Measurements from ENCODE around the gene RRBP1.
"Not testable (repeated sequence)": the region's sequence is repeated elsewhere in the genome, so short reads cannot be mapped to it uniquely, and the experiment has no call there.

RRBP1 gene

DNA sequence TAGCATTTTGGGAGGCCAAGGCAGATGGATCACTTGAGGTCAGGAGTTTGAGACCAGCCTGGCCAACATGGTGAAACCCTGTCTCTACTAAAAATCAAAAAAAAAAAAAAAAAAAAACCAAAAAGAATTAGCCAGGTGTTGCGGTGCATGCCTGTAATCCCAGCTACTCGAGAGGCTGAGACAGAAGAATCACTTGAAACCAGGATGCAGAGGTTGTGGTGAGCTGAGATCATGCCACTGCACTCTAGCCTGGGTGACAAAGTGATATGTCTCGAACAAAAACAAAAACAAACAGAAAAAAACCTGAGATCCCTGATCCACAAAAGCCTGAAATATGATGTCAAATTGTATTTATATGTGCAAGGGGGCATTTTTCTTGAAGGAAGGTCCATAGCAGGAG, 25.9 kb upstream of the RRBP1 start:
- DNase-seq, result not testable (repeated sequence)

DNA sequence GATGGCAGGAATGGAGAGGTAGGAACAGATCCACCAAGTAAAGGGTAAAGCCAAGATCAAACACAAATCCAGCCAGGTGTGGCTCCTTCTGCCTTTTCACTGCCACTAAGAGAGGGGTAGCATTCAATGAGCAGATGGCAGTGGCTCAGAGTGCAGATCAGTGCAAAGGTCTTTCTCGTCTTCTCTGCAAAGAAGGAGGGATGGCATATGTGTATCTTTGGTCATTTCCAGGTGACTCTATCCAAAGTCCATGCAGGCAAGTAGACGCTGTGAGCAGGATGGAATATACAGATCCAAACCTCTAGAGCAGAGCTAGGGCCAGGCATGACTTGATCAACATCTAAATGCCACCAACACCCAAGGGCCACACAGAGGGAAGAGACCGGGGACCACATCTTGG, 24.6 kb upstream of the RRBP1 start:
- no peak for DNase-seq

DNA sequence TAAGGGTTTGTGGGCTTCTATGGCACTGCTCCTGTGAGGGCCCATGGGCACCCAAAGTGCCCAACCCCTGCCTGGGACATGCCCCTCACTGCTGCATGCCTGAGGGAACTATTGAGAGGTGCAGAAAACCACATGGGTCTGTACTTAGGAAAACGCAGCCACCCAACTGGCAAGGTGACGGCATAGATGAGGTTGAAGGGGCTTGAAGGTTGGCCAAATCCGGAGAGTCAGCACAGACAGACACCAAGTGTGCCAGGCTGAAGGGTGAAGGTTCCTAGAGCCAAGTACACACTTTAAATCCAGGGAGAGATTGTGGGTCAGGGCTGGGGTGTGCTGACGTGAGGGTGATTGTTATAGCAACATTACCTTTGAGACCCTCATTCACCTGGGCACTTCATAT, 23.9 kb upstream of the RRBP1 start:
- no peak for DNase-seq

DNA sequence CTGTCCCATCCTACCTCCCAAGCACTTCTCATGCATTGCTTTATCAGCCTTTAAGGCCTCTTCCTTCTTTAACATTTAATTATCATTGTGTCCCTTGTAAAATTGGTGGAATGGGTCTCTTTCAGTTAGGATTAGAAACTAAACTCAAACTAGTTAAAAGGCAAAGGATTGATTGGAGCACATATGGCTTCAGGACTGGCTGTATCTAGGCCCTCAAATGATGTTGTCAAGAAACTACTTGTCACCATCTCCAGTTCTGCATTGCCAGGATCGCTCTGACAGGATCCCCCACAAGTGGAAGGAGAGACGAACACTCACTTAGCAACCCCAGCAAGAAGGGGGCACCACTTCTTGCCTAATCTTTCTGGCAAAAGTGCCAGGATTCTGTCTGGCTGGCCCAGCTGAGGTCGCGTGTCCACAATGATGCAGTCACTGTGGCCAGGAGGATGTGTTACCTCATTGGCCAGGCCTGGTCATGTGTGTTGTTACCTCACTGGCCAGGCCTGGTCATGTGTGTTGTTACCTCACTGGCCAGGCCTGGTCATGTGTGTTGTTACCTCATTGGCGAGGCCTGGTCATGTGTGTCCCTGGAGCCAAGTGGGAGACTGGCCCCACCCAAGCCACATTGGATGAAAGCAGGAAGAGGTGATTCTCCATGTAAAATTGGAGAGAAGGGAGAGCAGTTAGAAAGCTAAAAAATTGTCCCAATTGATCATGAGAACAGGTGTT, 22.7 kb upstream of the RRBP1 start:
- DNase-seq, result no peak

DNA sequence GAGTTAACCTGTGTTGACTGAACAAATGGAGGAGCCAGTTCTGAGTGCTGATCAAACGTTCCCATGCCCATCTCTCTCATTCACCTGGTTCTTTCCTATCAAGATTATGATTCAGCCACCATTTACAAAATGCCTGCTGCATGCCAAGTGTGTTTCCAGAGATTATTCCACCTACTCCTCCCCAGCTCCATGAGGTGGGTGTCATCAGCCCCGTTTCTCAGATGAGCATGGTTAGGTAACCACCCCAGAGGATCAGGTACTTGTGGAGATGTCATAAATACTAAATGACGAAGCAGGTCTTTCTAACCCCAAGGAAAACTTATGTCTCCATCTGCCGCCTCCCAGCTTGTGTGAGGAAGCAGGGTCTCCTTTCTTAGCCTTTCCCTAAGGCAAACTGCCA, 19.8 kb upstream of the RRBP1 start:
- DNase-seq, result no peak

DNA sequence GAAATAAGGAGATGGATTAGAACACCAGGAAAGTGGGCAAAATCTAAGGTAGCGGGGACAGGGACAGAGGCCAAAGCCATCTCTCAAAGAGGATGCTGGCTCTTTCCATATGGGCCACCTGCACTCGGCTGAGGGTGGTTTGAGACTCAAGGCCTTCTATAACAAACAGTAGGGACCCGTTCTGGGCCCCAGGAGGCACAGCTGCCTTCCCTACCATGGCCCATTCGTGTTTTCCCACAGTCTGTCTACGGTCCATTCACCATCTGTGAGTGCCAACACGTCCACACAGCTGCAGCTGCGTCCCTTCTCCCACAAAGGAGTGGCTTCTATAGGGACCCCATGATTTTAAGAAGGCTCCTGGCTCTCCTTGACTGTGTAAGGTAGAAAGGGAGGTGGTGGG, 18.6 kb upstream of the RRBP1 start:
- DNase-seq, result no peak

DNA sequence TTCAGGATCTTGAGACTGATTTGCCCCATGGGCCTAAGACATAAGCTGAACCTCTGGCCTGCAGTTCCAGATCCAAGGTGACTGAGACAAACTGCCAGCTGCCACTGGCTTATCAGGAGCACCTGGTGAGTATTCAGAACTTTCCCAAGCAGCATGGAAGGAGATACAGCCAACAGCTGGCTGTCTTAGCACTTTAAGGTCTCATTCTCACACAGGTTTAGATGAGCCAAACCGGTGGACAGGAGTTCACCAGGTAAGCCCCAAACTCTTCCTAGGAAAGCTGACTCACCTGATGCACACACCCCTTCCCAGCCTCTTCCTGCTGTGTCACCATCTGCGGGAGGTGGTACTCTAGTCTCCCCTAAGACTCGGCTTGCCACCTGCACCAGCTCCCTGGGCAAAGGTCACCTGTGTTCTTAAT, 17.9 kb upstream of the RRBP1 start, which contains the start of gene BANF2:
Gene BANF2, plus strand, starts transcription at position 36 of the 421 bp plus-strand sequence. CDS start 25,060 bp downstream, outside the sequence.
- no peak for DNase-seq

DNA sequence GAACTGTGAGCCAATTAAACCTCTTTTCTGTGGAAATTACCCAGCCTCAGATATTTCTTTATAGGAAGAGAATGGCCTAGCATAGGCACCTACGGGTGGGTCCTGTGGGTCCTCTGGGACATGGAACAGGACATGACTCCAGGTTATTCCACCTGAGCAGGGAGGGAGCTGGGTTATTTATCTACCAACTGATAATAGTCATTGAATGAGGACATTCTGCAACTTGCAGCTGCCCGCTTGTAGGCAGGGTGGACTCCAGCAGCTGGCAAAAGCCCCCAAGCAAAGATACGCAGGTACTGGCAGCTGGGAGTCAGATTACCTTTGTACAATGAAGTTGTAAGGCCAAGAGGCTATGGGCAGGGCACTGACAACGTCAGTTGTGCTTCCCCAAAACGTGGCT, 16.3 kb upstream of the RRBP1 start:
- DNase-seq, result no peak

DNA sequence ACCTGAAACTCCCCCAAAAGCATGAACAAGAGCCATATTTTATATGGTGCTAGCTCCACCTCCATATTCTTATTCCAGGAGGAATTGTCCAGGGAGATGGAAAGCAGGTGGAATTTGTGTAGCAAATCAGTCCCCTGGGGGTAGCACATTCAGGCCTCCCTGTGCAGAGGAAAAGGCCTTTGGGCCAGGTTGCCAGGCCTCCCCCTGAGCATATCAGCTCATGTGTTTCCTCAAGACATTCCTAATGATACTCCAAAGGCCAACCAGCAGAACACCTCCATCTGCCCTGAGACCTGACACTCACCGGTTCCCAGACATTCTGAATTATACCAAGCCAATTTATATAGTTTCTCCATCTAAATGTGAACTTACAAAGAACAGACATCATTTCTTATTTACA, 15.1 kb upstream of the RRBP1 start:
- no peak for DNase-seq

DNA sequence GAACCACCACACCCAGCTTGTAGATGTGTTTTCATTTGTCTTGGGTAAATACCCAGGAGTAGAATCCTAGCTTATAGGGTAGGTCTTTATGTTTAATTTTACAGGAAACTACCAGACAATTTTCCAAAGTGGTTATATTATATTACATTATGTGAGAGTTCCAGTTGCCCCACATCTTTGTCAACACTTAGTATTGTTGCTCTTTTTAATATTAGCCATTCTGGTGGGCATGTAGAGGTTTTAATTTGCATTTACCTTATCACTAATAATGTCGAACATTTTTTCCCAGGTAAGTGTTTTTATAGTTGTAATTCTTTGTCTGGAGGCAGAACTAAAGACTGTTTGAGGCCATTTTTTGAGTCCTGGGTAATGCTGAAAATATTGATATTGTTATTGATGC, 14.2 kb upstream of the RRBP1 start:
- DNase-seq, result no peak

DNA sequence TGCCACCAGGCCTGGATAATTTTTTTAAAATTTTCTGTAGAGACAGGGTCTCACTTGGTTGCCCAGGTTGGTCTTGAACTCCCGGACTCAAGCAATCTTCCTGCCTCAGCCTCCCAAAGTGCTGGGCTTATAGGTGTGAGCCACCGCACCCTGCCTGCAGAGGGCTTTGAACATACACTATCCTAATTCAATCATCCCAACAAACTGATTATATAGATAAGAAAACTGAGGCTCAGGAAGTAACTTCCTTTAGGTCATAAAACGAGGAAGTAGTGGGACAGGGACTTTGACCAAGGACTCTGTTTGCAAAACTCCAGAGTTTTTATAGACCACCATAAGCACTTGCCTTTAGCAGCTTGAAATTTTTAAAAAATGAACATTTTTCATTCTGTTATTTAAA, 12.7 kb upstream of the RRBP1 start:
- DNase-seq, result no peak

DNA sequence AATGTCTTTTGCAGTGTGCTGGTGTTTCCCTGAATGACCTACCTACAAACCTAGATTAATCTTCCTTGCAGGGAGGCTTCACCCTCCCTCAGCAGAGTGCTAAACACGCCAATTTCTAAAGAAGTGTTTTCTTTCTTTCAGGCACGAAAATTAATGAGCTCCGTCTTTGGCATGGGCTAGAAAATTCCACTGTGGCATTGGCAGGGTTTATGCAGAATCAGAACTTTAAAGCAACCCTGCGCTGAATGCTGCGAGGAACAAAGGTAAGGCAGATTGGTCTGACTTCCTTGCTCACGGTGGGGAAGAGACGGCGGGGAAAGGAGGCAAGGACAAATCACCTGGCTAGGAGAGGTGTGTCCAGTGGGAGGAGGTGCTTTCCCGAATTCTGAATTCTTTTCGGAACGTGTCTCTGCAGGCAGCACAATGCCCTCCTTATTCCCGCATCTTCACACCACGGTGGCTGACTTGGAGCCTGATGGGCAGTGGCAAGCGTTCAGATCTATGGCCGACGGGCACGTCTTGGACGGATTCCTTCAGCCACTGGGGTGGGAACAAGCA, 11.5 kb upstream of the RRBP1 start:
- DNase-seq, result no peak

DNA sequence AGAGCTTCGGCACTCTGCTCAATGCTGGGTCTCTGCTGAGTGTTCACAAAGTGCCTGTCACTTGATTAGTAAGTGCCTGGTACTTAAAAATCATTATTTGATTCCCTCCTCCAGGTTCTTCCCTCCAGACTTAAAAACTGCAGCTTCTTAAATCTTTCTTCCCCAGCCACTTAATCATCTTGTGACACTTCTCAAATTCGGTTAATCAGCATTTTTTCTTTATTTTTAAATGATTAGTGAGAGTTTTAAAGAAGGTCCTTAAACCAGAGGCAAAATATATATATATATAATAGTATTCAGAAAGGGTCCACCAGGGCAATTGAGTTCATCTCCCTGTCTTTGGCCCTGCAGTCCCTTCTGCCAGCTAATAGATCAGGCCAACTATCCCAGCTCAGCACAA, 9.7 kb upstream of the RRBP1 start:
- DNase-seq, result no peak

DNA sequence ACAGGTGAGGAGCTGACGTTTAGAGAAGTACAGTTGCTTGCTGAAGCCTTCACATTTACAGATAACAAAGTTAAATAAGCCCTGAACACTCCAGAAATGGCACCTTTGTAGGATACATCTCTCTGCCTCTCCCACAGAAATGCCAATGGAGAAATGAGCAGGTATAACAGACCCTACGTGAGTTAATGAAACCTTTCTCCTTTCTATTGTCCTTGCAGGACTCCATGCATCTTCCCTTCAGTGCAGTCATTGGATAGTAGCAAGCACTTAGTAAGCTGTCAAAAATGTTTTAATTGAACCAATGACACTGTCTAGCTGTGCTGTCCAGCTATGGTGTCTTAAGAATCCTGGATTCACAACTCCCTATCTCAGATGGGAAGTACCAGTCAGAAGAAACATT, 8.1 kb upstream of the RRBP1 start:
- DNase-seq, result no peak

DNA sequence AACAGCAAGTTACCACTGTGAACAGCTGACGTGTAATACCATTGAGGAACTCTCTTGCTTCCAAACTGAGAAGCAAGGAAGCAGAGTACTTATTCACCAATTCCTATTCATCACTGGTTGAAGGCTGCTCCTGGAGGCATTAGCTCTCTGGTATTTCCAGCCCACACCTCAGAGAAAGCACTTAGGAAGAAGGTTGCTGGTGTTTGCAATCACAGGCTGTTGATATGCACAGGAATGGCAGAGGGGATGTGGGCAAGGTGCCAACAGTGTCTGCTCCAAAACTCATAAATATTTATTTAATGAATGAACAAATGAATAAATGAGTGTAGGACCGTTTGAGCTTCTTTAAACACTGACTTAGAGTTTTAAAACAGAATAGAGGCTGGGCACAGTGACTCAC, 6.9 kb upstream of the RRBP1 start:
- no peak for DNase-seq

DNA sequence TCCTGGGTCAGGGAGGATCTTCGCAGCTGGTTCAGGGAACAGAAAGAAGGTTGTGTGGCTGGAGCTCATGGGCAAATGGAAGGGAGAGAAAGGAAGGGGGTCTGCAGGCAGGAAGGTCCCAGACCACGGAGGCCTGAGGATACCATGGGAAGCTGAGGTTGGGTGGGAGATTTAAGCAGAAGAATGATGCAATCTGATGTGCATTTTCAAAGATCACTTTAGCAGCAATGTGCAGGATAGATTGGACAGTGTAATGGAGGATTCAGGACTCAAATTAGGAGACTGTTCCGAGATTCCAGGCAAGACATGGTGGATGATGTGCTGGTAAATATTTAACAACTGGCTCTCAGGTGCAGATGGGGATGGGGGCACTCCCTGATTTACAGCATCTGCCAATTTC, 5.8 kb upstream of the RRBP1 start:
- DNase-seq, result no peak

DNA sequence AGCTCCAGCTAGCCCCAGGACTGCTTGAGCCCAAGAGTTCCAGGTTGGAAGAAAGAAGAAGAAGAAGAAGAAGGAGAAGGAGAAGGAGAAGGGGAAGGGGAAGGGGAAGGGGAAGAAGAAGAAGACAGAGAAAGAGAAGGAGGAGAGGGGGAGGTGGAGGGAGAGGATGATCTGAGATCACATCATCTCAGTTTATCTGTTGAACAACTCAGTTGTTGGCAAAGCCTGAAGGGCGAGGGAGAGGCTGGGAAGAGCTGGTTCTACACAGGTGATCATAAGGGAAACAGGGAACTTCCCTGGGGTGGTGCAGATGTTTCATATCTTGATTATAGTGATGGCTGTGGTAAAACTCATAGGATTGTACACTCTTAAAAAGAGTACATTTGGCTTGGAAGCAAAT, 3.1 kb upstream of the RRBP1 start:
- DNase-seq, result no peak

DNA sequence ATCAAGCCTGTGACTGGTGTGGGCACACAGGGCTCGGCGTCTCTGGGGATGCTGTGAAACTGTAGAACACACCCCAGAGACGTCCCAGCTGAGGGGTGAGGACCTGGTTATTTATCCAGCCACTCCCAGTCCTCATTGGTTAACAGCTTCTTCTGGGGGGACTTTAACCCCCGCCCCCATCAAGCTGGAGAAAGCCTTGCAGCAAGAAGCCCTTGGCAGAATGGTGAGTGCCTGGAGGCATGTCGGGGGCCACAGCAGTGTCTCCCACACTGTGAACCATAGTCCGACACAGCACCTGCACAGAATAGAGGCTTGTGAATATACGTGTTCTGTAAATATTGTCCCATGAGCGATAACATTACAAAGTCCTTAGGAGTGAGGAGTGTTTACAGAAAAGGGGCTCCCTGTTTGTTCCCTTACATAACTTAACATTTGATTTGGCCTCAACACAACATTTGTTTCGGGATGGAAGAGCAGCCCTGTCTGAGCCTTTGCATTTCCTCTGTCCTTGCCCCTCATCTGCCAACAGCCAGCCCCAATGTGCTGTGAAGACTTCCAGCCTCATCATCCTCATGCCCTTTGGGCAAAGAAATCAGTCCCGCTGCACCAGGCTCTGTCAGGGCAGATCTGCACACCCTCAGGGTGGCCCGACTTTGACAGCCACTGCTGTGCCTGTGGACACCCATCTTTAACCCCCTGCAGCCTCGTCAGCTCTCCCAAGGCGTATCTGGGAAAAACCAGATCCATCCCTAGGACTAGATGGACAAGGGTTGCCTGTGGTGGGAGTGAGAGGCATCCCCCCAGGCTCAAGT, 2.2 kb upstream of the RRBP1 start:
- DNase-seq, result no peak

DNA sequence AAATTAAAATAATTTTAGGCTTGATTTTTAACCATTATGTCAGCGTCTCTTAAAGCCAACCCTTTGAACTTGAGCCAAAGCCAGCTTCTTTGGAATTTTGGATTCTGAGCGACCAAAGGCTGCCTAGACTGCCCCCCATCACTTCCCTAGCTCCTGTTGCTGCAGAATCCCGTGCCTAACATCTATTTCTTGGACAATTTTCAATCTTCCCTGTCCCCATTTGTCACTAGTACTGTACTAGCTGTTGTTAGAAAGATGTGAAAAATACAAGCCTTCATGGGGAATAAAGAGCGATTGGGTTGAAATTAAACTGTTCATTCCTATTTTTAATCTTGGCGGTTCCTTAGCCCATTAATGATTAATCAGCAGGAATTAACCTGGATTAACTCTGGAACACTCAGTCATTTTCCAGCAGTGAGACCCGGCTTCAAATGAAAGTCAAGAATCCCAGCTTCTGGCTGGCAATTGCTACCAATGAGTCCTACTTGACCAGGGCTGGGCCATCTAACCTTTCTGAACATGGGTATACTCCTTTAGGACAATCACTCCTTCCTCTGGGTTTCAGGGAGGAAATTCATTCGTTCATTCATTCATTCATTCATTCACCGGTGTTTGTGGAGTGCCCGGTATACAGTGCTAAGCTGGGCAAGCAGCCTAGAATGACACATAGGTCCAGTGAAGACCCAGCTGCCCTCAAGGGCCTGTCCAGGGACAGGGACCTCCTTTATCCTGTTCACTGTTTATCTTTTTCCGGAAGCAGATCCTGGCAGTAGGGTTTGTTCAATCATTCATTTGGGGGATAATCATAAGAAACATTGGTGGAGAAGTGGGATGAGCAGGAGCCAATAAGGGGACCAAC, 1.4 kb upstream of the RRBP1 start:
- DNase-seq, result no peak

DNA sequence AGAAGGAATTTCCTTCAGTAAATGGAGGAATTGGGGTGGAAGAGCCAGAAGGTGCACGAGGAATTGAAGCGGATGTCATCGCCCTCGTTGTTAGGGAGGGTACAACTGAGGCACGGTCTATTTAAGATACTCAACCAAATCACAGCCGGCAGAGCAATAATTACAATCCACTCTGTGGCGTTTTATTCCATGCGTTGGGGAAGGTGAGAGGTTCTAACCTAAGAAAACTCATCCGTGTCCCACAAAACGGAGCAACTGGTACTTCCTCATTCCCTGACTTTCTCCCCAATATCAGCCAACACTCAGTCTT, 802 bp upstream of the RRBP1 start:
- no peak for DNase-seq

DNA sequence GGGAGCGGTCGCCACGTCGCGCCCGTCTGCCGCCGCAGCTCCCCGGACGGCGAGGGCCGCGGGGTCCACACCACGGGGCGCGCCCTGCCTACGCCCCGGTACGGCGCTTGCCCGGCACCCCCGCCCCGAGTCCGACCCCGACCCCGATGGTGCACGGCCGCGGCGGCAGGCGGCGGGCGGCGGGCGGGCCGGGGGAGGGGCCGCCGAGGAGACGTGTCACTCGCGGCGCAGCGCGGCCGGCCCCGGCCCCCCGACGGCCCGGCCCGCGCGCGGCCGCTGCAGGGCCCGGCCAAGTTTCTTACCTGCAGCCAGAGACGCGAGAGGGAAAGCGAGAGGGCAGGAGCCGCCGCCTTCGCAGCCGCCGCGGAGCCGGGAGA, 328 bp downstream of the RRBP1 start:
- no peak for DNase-seq

DNA sequence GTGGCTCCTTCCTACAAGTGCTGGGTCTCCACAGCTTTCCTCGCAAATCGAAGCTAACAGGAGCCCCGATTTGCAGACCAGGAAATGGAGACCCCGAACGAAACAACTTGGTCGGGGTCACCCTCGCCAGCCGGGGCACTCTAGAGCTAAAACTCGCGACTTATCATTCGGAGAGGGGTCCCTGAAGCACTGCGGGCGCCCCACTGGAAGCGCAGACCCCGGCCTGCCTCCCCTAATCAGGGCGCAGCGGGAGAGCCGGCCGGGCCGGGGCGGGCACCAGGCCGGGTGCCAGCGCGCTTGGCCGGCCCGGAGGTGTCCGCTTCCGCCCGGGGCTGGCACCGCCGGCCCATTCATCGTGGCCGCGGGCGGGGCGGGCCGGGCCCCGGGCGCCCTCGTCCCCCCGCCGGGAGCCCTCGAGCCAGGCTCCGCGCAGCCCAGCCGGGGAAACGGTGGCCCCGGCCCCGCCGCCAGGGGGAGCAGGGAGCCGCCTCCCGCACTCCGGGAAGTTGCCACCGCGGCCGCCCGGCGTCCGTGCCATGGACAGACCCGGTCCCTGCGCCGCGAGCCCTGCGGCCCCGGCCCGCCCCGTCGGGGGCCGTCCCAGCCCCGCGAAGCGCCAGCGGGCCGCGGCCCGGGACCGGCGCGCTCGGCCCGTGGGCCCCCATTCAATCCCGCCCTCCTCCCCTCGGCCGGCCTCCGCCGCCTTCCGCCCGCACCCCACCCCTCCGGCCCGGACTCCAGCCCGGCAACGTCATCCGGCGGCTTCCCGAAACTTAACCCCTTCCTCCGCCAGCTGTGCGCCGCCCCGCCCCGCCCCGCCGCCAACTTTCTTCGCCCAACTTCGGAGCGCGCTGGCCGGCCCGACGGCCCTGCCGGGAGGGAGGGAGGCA, 961 bp downstream of the RRBP1 start:
- peak; percentile 85 for DNase-seq

All from midbrain (tissue), 1 donor.